GM20431 (cell line): ENCODE measurements around the gene LRRTM4.
"Not testable (repeated sequence)": the region's sequence is repeated elsewhere in the genome, so short reads cannot be mapped to it uniquely, and the experiment has no call there.

Experiments
- in situ Hi-C: fragments of 300-500 bp; cut with MseI, MboI; formaldehyde crosslinking; loops from one replicate; pipeline ENCODE4 v1.15.0; 2020; ENCODE audit warnings: low sequenced_read_pairs; ENCODE audit not compliant: unreplicated experiment

The LRRTM4 gene

DNA sequence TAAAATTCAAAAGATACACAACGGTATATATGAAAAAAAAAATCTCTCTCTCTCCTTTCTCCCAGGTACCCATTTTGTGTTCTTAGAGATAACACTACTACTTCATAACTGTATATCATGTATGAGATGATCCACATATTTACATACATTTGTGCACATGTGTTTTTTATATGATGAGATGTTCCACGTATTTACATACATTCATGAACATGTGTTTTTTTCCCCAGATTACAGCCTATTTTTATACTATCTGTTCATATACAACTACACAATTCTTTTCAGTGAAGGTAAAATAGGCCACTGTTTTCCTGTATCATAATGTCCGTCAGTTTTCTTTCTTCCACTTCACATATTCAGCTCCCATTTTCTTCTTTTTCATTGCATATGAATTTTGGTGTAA lies 808.9 kb downstream of the LRRTM4 start:
- in situ Hi-C loops: no loop called here

DNA sequence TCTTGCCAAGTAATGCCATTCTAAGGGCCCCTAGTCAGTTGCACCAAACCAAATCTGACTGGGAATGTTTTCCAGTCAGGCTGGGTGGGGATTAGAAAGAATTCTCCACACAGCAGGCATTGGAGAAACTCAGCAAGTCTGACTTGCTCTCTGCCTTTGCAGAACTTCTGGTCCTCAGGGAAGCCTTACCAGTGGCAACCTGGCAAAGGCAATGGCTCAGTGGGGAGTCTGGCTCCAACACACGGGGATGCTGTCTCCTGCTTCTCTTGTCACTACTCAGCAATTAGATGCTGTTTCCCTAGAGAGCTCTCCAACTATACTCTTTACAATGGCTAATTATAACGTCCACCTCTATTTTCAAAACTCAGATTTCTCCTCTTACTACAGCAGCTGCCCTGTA lies 810.7 kb downstream of the LRRTM4 start:
- in situ Hi-C loops: no loop called here

DNA sequence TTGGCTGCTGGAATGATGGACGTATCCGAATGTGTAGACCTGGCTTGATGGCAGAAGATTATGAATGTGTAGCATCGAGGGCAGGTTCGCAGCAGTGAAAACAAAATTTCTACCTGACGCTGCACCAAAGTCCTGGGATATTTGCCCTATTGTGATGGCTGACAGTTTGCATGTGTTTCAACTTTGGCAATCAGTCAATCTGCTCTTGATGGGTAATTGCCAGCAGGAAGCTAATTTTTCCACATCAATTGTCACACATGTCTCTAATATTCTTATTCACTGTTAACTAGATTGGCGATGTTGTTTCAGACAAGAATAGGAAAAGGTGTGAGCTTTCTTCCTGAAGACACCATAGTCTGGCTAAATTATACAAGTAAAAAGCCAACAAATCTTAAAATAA lies 821.3 kb downstream of the LRRTM4 start:
- in situ Hi-C loops: no loop called here

DNA sequence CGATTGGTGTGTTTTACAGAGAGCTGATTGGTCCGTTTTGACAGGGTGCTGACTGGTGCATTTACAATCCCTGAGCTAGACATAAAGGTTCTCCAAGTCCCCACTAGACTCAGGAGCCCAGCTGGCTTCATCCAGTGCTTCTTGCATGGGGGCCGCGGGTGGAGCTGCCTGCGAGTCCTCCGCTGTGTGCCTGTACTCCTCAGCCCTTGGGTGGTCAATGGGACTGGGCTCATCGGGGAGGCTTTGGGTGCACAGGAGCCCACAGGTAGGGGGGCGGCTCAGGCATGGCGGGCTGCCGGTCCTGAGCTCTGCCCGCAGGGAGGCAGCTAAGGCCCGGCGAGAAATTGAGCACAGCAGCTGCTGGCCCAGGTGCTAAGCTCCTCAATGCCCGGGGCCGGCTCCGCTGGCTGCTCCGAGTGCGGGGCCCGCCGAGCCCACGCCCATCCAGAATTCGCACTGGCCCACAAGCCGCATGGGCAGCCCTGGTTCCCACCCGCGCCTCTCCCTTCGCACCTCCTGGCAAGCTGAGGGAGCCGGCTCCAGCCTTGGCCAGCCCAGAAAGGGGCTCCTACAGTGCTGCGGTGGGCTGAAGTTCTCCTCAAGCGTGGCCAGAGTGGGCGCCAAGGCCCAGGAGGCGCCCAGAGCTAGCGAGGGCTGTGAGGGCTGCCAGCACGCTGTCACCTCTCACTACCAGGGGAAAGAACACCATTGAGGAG lies 824.0 kb downstream of the LRRTM4 start:
- in situ Hi-C loops: not testable (repeated sequence)
